TTC549 (cell line): Measurements from ENCODE around the gene TUFT1.
"Not testable (repeated sequence)": the region's sequence is repeated elsewhere in the genome, so short reads cannot be mapped to it uniquely, and the experiment has no call there.

Experiments used
- FAIRE-seq: peaks from 2 replicates; lab custom pipeline; 2012; peaks lifted over from hg19 to GRCh38; lab: Jason Lieb, UNC

The TUFT1 gene

DNA sequence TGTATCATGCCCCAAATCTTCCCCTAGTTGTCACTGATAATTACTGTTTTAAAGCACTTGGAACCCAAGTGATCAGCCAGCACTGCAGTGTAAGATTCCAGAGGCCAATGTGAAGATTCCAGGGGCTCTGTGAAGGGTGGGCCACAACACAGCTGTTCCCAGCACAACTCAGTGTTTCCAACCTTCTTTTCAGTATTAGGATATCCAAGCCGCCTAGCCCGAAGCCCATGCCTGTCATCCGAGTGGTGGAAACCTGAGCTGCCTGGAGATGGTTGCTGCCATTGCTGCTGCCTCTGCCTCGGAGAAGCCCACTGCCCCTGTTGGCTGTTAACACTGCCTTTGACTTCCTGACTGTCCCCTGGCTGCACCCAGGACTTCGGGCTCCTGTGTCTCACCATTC, 41.3 kb downstream of the TUFT1 start:
- no peak for FAIRE-seq

DNA sequence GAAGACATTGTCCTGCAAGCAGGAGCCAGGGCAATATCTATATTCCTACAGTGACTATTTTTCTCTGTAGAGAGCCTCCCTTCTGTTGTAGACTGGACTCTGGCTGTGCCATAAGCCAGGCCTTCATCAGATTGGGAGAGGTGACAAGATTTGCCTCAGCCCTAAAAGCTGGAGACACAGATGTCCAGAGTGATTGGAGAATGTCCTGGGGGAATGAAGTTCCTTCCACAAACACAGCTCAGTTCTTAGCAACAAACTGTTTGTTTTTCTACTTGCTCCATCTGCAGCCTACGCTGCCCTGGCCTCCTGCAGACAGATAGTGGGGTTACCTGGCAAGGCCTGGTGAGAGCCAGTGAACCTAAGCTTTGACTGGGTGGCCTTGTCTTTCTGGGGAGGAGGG, 41.8 kb downstream of the TUFT1 start:
- no peak for FAIRE-seq

DNA sequence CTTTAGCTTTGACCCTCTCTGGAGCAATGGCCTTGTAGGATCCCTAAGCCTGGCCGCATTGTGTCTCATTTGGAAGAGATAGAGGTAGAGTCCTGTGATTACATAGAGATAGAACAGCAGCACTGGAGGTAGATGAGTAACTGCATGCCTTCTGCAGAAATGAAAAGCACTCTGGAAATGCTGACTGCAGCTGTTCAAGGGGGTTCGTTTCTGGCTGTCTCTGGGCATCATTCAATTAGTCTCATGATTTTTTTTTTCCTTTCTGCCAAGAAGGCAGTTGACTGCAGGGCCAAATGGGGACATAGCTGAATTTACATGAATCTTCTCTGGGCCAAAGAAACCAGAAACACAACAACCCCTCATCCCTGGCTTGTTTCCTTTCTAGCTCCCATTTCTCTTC, 43.7 kb downstream of the TUFT1 start:
- FAIRE-seq: no peak

DNA sequence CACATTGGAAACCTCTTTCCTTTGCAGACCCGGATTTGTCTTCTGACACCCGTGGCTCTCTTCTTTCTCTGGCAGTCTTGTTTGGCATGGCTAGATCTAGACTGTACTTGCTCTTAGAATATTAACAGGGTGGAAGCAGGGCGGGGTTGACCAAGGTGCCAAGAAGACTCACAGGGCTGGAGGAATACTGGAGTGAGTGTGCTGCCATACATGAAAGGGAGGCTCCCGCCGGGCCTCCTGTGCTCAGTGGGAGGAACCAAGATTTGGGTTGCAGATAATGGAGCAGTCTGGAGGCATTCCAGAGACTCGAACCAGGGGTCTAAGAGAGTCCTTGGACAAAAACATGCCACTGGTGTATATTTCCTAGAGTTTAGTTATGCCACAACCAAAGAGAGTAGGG, 44.2 kb downstream of the TUFT1 start:
- no peak for FAIRE-seq

DNA sequence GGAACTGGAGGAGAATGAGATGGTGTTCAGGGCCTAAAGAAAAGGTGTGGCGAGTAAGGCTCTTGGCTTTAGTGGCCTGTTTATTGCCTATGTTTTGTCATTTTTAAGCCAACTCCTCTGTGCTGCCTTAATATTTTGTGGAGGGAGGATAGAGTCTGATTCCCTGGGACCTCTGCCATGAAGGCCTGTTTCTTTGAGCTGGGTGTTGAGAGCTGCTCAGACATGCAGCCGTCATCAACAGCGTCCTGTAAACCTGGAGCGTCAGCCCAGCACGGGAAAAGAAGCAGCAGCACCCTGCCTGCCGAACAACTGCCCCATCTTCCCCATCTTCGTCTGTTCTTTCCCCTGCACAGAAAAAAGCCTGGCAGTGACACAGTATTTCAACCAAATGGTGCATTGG, 44.7 kb downstream of the TUFT1 start:
- no peak for FAIRE-seq

DNA sequence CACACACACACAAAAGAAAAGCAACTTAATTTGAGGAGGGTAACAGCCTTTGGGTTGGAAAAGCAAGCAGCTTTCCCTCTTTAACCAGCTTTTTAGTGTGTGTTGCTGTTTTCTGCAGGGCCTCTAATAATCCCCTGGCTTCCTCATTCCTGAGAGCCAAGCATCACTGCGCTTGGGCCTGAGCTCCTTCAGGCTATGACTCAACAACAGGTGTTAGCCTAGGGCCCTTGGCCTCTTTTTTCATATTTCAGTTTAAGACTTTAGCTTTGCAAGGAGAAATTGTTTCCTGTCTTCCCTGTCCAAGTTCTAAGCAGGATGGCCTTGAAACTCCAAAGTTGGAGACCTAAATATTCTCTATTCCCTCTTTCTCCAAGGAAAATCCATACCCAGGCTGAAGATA, 45.5 kb downstream of the TUFT1 start:
- FAIRE-seq: no peak

DNA sequence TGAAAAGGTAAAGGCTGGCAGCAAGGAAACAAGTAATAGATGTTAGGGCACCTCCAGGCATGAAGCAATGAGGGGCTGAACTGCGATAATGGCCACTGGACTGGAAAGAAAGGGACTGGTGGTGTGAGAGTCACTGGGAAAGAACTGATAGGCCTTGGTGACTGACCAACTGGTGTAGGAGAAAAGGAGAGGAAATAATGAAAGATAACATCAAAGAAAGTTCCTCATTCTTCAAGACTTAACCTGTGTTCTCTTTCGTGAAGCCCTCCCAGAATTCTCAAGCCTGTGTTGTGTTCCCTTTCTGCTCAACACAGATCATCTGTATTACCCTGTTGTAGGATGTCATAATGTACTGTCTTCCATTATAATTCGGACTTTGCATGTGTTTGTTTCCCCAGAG, 50.9 kb downstream of the TUFT1 start:
- FAIRE-seq: no peak

DNA sequence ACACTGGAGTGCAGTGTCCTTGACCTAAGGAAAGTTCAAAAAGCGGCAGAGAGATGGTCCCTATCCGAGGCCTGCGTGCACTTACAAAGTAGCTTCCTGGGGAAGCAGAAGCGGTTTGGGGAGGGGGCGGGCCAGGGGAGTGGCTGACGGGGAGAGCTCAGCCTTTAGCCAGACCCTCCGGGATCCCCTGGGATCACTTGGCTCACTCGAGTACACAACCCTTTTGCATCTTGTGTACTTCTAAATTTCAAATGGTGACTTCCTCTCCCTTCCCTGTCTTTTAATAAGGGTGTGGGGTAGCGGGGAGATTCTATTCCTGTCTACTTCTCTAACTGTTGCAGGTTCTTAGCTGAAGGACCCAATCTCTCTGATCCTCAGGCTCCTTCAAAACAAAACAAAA, 53.6 kb downstream of the TUFT1 start:
- no peak for FAIRE-seq

DNA sequence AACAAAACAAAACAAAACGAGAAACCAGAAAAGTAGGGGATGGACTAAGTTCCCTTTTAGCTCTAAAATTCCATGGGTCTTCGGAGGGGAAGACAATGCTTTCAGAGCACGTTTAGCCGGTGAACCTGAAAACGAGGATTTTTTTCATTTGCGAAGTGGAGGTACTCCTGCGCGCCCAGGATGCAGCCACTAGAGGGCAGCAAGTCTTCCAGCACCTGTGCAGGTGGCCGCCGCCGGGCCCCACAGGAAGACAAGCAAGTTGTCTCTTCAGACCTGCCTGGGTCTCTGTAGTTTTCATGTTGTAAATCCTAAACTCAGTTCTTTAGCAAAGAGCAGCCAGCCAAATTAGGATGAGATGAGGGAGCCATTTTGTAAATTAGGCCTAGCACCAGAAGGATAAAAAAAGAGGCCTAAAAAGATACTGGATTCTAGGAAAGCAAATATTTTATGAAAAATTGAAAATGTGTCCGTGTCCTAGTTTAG, 54.1 kb downstream of the TUFT1 start:
- no peak for FAIRE-seq

DNA sequence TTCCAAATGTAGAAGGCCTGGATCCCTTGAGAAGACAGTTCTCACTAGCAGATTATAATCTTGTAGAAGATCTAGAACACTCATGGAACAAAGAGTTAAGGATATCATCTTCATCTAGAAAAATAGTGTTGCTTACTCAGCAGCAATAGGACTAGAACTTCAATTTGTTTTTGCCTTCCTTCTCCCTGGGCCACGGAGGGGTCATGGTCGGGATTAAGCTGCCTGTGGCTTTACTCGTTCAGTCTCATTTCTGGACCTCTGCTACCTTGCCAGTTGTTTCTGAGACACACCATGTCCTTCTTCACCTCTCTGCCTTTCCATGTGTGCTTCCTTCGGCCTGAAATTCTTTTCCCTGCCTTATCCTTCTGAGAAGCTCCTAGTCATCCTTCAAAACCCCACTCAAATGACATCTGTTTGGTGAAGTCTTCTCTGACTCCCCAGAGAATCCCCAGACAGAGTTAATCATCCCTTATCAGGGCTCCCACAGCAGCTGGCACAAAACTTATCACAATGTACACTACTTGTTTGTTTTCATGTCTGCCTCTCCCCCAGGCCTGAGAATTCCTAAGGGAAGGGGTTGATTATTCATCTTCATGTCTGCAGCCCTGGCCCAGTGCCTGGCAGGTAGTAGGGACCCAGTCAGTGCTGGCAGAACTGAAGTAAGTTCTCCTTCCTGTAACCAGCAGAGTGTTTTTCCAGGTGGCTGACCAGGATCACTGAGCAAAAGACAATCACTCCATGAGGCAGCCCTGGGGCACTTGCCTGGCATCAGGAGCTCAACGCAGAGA, 56.3 kb downstream of the TUFT1 start:
- FAIRE-seq: no peak

DNA sequence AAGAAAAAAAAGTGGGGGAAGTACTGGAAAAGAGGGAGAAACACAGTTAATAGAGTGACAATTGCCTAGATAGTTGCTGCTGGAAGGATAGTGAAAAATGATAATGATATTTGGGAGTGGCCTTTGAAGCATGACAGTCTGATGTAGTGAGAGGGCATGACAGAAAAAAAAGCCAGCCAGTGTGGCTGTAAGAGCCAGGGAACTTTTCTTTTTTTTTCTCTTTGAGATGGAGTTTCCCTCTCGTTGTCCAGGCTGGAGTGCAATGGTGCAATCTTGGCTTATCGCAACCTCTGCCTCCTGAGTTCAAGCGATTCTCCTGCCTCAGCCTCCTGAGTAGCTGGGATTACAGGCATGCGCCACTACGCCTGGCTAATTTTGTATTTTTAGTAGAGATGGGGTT, 62.4 kb downstream of the TUFT1 start:
- not testable (repeated sequence) for FAIRE-seq

DNA sequence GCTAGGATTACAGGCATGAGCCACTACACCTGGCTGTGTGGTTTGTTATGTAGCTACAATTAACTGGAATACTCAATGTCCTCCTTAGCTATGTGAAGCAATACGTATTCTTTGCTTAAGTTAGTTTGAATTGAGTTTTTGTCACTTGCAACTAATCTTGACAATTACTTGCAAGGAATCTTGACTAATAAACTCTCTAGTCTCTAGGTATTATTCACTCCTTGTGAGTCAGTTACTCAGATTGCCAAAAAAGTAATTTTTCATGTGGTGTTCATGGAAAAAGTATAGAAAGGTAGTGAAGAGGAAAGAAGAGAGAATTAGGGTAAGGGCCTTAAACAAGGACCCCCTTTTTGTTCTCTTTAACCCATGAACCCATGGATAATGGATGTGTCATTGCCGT, 64.2 kb downstream of the TUFT1 start:
- FAIRE-seq: no peak

DNA sequence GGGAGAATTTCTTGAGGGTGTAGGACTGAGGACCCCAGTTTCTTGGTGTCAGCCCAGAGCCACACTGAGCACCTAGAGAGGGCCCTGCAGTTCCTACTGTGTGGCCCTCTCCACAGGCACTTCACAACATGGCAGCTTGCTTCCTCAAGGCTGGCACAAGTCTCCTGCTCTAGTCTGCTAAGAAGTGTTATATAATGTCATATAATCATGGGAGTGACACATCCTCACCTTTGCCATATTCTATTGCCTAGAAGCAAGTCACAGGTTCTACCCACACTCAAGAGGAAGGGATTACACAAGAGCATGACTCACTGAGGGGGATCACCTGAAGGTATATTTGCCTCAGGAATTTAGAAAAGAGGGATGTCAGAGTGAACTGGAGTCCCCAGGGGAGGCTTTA, 66.3 kb downstream of the TUFT1 start:
- no peak for FAIRE-seq

DNA sequence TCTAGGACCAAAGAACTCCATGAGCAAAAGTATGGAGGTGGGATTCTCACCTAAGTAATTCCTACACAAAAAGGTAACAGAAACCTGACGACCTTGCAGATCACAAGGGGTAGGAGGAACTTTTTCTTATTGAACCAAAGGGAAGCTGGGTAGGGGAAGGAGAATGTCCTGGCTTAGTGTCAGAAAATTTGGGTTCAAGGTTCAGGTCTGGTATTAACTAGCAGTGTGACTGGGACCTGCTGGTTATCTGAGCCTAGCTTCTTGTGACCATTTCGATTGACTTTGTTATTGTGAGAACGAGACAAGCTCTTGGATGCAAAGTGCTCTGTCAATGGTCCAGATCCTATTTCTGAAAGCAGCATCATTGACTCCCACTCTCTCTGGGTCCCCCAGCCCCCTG, 66.7 kb downstream of the TUFT1 start:
- no peak for FAIRE-seq

DNA sequence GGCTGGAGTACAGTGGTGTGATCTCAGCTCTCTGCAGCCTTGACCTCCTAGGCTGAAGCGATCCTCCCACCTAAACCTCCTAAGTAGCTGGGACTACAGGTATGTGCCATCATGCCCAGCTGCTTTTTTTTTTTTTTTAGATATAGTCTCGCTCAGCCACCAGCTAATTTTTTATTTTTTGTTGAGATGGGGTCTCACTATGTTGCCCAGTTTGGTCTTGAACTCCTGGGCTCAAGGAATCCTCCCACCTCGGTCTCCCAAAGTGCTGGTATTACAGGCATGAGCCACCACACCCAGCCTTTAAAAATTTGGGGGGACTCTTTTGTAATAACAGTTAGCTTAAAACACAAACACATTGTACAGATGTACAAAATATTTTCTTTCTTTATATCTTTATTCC, 70.0 kb downstream of the TUFT1 start:
- no peak for FAIRE-seq

DNA sequence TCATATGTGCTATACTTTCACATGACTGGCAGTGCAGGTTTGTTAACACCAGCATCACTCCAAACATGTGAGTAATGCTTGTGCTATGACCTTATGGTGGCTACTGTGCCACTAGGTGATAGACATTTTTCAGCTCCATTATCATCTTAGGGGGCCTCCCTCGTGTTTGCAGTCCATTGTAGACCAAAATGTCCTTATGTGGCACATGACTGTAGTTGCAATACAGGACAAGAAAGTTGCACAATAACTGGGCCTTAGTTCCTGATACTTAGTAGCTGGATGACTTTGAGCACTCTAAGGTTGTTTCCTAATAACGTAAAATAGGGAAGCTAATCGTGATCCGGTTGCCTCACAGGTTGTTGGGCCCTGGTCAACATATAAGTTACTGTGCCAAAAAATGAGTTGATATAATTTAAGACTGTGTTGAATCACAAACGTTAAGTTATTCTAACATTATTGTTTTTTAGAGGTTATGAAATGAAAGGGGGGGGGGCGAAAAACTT, 71.2 kb downstream of the TUFT1 start:
- FAIRE-seq: no peak

DNA sequence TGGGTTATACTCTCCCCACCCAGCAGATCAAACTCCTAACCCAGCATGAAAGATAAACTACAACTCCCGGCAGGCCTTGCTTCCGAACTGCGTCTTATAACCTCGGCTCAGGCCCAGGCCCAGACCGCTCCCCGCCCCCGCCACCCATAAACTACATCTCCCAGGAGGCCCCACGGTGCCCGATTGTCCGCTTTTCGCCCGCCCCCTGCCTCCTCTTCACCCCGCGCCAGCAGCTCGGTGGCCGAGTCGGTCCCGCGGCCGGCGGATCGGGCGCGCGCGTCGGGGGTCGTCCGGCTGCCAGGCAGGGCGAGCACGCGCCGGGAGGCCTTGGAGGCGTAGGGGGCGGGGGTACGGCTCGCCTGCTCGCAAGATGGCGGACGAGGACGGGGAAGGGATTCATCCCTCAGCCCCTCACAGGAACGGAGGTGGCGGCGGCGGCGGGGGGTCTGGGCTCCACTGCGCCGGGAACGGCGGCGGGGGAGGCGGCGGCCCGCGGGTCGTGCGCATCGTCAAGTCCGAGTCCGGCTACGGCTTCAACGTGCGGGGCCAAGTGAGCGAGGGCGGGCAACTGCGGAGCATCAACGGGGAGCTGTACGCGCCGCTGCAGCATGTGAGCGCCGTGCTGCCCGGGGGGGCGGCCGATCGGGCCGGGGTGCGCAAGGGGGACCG, 71.9 kb downstream of the TUFT1 start, which contains the start of gene SNX27:
TSS of gene SNX27 (plus strand) at position 219 of the 669 bp plus-strand sequence. CDS start at position 371, 152 bp downstream.
- peak; percentile 85 for FAIRE-seq

DNA sequence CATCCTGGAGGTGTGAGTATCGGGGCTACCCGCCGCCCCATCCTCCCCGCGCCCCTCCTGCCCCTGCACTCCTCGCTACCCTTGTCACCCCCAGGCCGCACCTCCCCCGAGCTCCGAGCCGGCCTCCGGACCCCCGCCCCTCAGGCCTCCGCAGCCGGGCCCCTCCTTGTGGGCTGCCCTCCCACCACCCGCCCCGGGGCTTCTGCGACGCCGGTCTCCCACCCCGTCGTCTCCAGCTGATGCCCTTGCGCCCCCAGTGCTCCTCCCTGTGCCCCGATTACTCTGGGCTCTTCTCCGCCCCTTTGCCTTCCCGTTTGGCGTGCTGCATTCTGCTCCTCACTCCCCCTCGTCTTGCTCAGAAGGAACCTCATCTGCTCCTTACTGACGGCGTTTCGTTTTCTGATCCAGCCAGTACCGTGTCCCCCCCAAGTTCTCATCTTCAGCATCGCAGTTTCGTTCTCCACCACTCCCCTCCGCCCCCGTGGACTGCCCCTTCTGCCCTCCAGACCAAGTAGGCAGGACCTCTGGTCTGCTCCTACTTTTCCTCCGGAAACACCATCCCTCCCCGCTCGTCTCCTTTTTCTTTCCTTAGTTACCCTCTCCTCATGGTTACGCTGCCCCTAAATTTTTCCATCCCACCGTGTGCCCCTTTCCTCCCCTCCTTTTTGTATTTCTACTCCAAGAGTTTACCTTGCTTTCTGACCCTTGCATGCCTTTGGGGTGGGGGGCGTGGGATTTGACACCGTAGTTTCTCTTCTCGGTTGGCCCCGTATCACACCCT, 72.6 kb downstream of the TUFT1 start:
- FAIRE-seq: no peak

DNA sequence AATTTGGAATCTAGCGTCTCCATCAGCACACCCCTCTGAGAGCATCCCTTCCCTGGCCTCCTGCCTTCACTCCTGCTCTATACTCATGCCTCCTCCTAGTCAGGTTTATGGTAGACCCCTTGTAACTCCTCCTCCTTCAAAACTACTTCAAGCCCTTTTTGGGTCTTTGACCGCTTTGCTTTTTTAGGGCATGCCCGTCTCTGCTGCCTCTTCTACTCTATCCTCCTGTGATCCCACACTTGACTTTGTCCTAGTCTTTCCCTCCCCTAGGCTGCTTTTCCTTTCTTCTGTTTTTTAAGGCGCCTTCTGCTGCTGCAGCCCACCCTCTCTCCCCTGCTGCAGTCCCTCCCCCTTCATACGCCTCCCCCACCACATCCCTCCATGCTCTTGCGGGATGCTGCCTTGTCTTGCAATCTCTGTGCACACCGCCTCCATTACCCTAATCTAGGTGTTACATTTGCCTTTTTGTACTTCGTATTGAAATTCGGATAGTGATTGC, 73.2 kb downstream of the TUFT1 start:
- FAIRE-seq: no peak

DNA sequence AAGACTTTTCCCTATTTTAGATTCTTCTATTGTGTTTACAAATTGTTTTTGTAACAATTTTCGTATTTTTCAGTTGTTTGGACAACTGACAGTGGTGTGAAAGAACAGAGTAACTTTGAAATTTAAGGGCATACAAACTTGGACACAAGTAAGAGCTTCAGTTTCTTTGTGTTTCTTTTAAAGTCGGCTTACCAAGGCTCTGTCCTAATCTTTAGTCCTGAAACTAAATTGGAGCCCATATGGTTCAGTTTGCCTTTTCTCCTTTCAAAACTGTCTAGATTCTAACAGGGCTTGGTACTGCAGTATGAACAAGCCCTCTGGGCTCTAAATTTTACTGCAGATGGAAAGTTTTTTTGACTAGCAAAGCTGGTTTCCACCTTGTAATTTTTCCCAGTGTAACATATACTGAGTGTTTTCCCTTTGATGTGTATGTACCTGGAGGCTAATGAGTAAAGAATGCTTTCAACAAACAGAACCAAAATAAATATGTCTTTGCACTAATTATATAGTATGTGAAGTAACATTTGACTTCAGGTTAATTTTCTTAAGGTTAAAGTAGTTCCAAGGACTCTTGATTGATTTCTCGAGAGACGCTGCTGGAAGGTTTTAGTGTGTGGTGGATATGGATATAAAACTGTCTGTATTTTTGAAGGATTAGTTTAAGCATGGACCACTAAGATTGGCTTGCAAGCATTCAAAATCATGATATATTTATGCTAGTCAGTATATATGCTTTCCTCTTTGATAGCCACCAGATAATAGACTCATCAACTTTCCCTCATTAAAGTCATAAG, 75.8 kb downstream of the TUFT1 start:
- FAIRE-seq: peak; percentile 31

DNA sequence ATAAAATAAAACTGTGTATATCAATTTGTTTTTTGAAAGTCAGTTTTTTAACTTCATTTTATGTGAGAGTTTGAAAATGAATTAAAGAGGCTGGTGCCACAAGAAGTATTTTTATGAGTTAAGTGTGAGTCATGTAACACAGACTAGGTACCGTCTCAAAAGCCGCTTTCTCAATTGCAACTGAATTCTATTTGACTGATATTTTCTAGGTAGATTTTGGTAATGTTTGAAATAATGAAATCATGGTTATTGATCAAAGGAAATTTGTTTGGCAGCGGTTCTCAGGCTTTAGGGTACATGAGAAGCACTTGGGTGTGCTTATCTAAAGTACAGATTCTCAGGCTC, 76.4 kb downstream of the TUFT1 start:
- FAIRE-seq: peak; percentile 20

DNA sequence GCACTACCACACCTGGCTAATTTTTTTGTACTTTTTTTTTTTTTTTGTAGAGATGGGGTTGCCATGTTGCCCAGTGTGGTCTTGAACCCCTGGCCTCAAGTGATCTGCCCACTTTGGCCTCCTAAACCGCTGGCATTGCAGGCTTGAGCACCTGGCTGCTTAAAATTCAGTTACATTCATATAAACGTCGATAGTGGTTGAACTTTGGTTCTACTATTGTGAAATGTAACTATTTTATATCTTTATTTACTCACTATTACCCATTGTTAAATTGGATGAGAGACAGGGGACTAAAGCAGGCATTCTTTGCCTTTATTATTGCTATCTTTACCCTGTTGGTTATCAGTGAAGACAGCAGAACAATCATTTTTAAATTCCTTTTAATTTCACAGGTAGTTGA, 77.9 kb downstream of the TUFT1 start:
- FAIRE-seq: no peak
